ENCODE data around the gene BPIFB2. TPM values are rescaled to one million over a fixed set of nuclear protein-coding genes. Genes with fewer than 3 reads are reported as not detected.
"Not testable (repeated sequence)": the region's sequence is repeated elsewhere in the genome, so short reads cannot be mapped to it uniquely, and the experiment has no call there.

Gene BPIFB2
- total and polyA plus RNA-seq, 2 donors (not counting 3 experiments of a cell fraction or from before 2014, with no cell fraction given): not detected

GRCh38 chr20:32975121-32975520 is 32.4 kb upstream of the BPIFB2 start:
- BruUV-seq (replicated peaks): not testable (repeated sequence)

GRCh38 chr20:32975698-32976674 is 31.5 kb upstream of the BPIFB2 start:
- H3K36me3 ChIP-seq (ENCODE audit: control insufficient read depth in 2 of 2, extremely low read depth in 1 of 2, insufficient read depth in 2 of 2, low read length in 2 of 2): no peaks in the 10 kb centered on the region
- BruUV-seq (replicated peaks): no TSS peak
- no peaks in the 10 kb centered on the region for H3K9me3 ChIP-seq (replicated peaks; ENCODE audit: control insufficient read depth, insufficient read depth, low read length)
- H3K27me3 ChIP-seq (ENCODE audit: control insufficient read depth in 2 of 2, insufficient read depth in 2 of 2, low read length in 2 of 2): peaks cover 0 to 1% of the 10 kb centered on the region in 2 experiments
- dilution Hi-C loops (cut with MboI; ENCODE audit: extremely low pct_ligation_motif_present, low sequenced_read_pairs): no loop called here
- intact Hi-C loops (cut with micrococcal nuclease): no loop called here
- DNase-seq (ENCODE audit: low read depth, low spot score) (no peak), FAIRE-seq (no peak)
- H3K79me2 ChIP-seq (ENCODE audit: control insufficient read depth, insufficient read depth, low read length): no peaks in the 10 kb centered on the region
- no peaks in the 10 kb centered on the region for H4K20me1 ChIP-seq (replicated peaks; ENCODE audit: control insufficient read depth, extremely low read depth, insufficient read depth, low read length)
- no peak overlapping the region for H3K9ac ChIP-seq (replicated peaks; ENCODE audit: extremely low read depth, insufficient read depth, low read length)
- TF ChIP-seq FOS (IDR thresholded peaks at IDR 0.05; ENCODE audit: borderline replicate concordance, insufficient read depth, low read length) (no peak), EZH2 (IDR thresholded peaks at IDR 0.05; ENCODE audit: borderline replicate concordance, low read depth, low read length, severe bottlenecking) (no peak), MAX (IDR thresholded peaks at IDR 0.05; ENCODE audit: insufficient read depth, insufficient read length) (no peak), POLR2AphosphoS5 (IDR thresholded peaks at IDR 0.05; ENCODE audit: insufficient read depth, low read depth, low read length) (no peak), GATA2 (IDR thresholded peaks at IDR 0.05; ENCODE audit: insufficient read depth, insufficient read length, low read depth, low read length) (no peak), JUN (IDR thresholded peaks at IDR 0.05; ENCODE audit: borderline replicate concordance, insufficient read depth, insufficient read length, low read depth) (no peak), CTCF (IDR thresholded peaks at IDR 0.05; ENCODE audit: extremely low read depth in 1 of 2, insufficient read depth in 1 of 2, low read depth in 1 of 2, low read length in 2 of 2) (no peak), POLR2A (IDR thresholded peaks at IDR 0.05; ENCODE audit: low read depth, low read length) (no peak), MYC (IDR thresholded peaks at IDR 0.05; ENCODE audit: low read depth, low read length) (no peak)
- no peaks in the 10 kb centered on the region for H3K9me1 ChIP-seq (replicated peaks; ENCODE audit: control insufficient read depth, extremely low read depth, insufficient read depth, low read length)
- POLR2A ChIA-PET: no interaction called here
- peaks cover 14% of the 10 kb centered on the region for H3K4me1 ChIP-seq (ENCODE audit: control insufficient read depth, extremely low read depth, insufficient read depth, low read length)
- no peak overlapping the region for H3K27ac ChIP-seq (ENCODE audit: insufficient read depth, low read depth, low read length)
- H3K4me2 ChIP-seq (ENCODE audit: insufficient read depth, low read length): no peak overlapping the region
- CTCF ChIA-PET: interaction anchor here (0.8 kb wide), 1 partner anchor 29 kb away, joined by 3 read pairs; the partner anchor contains the start of gene SUN5
- no peak overlapping the region for H2AFZ ChIP-seq (ENCODE audit: low read depth, low read length)
- no peak overlapping the region for H3K4me3 ChIP-seq (replicated peaks in 1 of 3; ENCODE audit: insufficient read depth in 1 of 3, low read depth in 1 of 3, low read length in 3 of 3)

More at GRCh38 chr20:32975121-32975520, 32.4 kb upstream of the BPIFB2 start:
- POLR2A ChIA-PET; H3K9ac ChIP-seq (replicated peaks; ENCODE audit: extremely low read depth, insufficient read depth, low read length); FAIRE-seq; H4K20me1 ChIP-seq (replicated peaks; ENCODE audit: control insufficient read depth, extremely low read depth, insufficient read depth, low read length); H2AFZ ChIP-seq (ENCODE audit: low read depth, low read length); intact Hi-C loops (cut with micrococcal nuclease); H3K4me3 ChIP-seq (replicated peaks in 1 of 3; ENCODE audit: insufficient read depth in 1 of 3, low read depth in 1 of 3, low read length in 3 of 3); H3K79me2 ChIP-seq (ENCODE audit: control insufficient read depth, insufficient read depth, low read length); DNase-seq (ENCODE audit: low read depth, low spot score); H3K27me3 ChIP-seq (ENCODE audit: control insufficient read depth in 2 of 2, insufficient read depth in 2 of 2, low read length in 2 of 2); CTCF ChIA-PET; H3K4me2 ChIP-seq (ENCODE audit: insufficient read depth, low read length); H3K9me3 ChIP-seq (replicated peaks; ENCODE audit: control insufficient read depth, insufficient read depth, low read length); H3K9me1 ChIP-seq (replicated peaks; ENCODE audit: control insufficient read depth, extremely low read depth, insufficient read depth, low read length); dilution Hi-C loops (cut with MboI; ENCODE audit: extremely low pct_ligation_motif_present, low sequenced_read_pairs); H3K27ac ChIP-seq (ENCODE audit: insufficient read depth, low read depth, low read length); H3K36me3 ChIP-seq (ENCODE audit: control insufficient read depth in 2 of 2, extremely low read depth in 1 of 2, insufficient read depth in 2 of 2, low read length in 2 of 2): not testable (repeated sequence)
- H3K4me1 ChIP-seq (ENCODE audit: control insufficient read depth, extremely low read depth, insufficient read depth, low read length): peaks cover 14% of the 10 kb centered on the region

Data from endothelial cell of umbilical vein (primary cell).